ENCODE measurements around the gene SGCD.

DNA sequence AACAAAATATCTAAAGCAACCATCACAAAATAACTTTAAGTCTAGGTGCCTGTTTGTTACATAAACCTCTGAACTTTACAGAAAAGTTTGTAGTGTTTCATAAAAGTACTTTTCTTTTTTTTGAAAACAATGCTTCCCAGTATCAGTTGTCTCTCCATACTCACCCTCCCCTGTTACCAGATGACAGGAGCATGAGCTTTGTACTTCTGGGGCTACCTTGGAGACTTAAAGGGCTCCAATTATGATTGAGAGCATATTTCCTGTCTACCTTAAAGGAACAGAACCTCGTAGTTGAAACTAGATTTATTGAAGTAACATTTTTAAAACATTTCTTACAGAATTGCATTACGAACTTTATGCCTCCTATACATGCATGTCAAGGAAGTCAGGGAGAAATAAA, 467.7 kb downstream of the SGCD start:
- TF ChIP-seq TAF15 (IDR thresholded peaks at IDR 0.05; ENCODE audit: low read depth, low read length) (no peak), ZBTB34 (CRISPR knock-in tag; IDR thresholded peaks at IDR 0.05) (no peak), KLF13 (tag; IDR thresholded peaks at IDR 0.05; ENCODE audit: borderline replicate concordance, low read depth) (no peak), NONO (IDR thresholded peaks at IDR 0.05; ENCODE audit: low read depth in 2 of 2, low read length in 1 of 2) (no peak), ZHX1 (conservative IDR thresholded peaks at IDR 0.05; ENCODE audit: low read length) (no peak), EP400 (IDR thresholded peaks at IDR 0.05) (no peak), RCOR1 (IDR thresholded peaks at IDR 0.05; ENCODE audit: borderline replicate concordance in 1 of 2, low read depth in 2 of 2, low read length in 2 of 2) (no peak), ATF1 (CRISPR knock-in tag; IDR thresholded peaks at IDR 0.05) (no peak), ATF1 (tag; IDR thresholded peaks at IDR 0.05) (no peak), CAMTA2 (CRISPR knock-in tag; conservative IDR thresholded peaks at IDR 0.05) (no peak), TEAD4 (IDR thresholded peaks at IDR 0.05; ENCODE audit: low read length) (no peak), TEAD4 (CRISPR knock-in tag; IDR thresholded peaks at IDR 0.05; ENCODE audit: borderline replicate concordance) (no peak), TAF7 (tag; IDR thresholded peaks at IDR 0.05) (no peak), ZNF354B (CRISPR knock-in tag; IDR thresholded peaks at IDR 0.05) (no peak)
